Duodenal mucosa (tissue), 2 donors: Measurements from ENCODE around the gene C1orf198.

Source experiments
- H3K27ac ChIP-seq: one replicate; pipeline ENCODE4 v1.7.0; 2013; ENCODE audit warnings: low read depth, low read length
- H3K27me3 ChIP-seq, 2 donors: one replicate each; pipeline ENCODE4 v1.7.0; 2013; ENCODE audit warnings: low read length in 2 of 2, control low read depth in 1 of 2; ENCODE audit not compliant: insufficient read depth in 2 of 2, control insufficient read depth in 1 of 2
- H3K36me3 ChIP-seq, 2 donors: one replicate each; pipeline ENCODE4 v1.7.0; 2013; ENCODE audit warnings: low read length in 2 of 2, control low read depth in 1 of 2; ENCODE audit not compliant: insufficient read depth in 2 of 2, control insufficient read depth in 1 of 2
- H3K4me1 ChIP-seq, 2 donors: one replicate each; pipeline ENCODE4 v1.7.0; 2013; ENCODE audit warnings: low read length in 2 of 2, control low read depth in 1 of 2; ENCODE audit not compliant: insufficient read depth in 2 of 2, control insufficient read depth in 1 of 2
- H3K4me3 ChIP-seq, 2 donors: one replicate each; pipeline ENCODE4 v1.7.0; 2013; ENCODE audit warnings: low read length in 2 of 2, low read depth in 1 of 2
- H3K9ac ChIP-seq, 2 donors: one replicate each; pipeline ENCODE4 v1.7.0; 2013; ENCODE audit warnings: low read length in 2 of 2, low read depth in 1 of 2
- H3K9me3 ChIP-seq, 2 donors: one replicate each; pipeline ENCODE4 v1.7.0; 2013; ENCODE audit warnings: low read length in 2 of 2, control low read depth in 1 of 2; ENCODE audit not compliant: control insufficient read depth in 1 of 2

Gene C1orf198

GRCh38 chr1:230800891-230801840 lies 67.2 kb downstream of the C1orf198 start:
- H3K9ac ChIP-seq = no peak overlapping the region
- H3K4me1 ChIP-seq = no peaks in the 10 kb centered on the region
- no peaks in the 10 kb centered on the region for H3K36me3 ChIP-seq
- H3K27me3 ChIP-seq = peaks cover 0 to 3% of the 10 kb centered on the region in 2 donors
- no peak overlapping the region for H3K4me3 ChIP-seq
- no peaks in the 10 kb centered on the region for H3K9me3 ChIP-seq
- no peak overlapping the region for H3K27ac ChIP-seq

GRCh38 chr1:230798491-230798890 lies 69.8 kb downstream of the C1orf198 start:
- no peaks in the 10 kb centered on the region for H3K4me1 ChIP-seq
- H3K9ac ChIP-seq = no peak overlapping the region
- no peak overlapping the region for H3K27ac ChIP-seq

GRCh38 chr1:230797942-230798365 lies 70.4 kb downstream of the C1orf198 start:
- Histone ChIP-seq H3K27ac (no peak overlapping the region), H3K9ac (no peak overlapping the region), H3K27me3 (peaks cover 0 to 3% of the 10 kb centered on the region in 2 donors), H3K36me3 (no peaks in the 10 kb centered on the region), H3K4me1 (no peaks in the 10 kb centered on the region), H3K9me3 (no peaks in the 10 kb centered on the region), H3K4me3 (no peak overlapping the region)

More at GRCh38 chr1:230798491-230798890, 69.8 kb downstream of the C1orf198 start:
- Histone ChIP-seq H3K4me3 (no peak overlapping the region), H3K9me3 (no peaks in the 10 kb centered on the region), H3K36me3 (no peaks in the 10 kb centered on the region), H3K27me3 (peaks cover 0 to 3% of the 10 kb centered on the region in 2 donors)

- no peaks in the 10 kb centered on the region for H3K9me3 ChIP-seq
- H3K36me3 ChIP-seq = no peaks in the 10 kb centered on the region
- no peak overlapping the region for H3K27ac ChIP-seq
- peaks cover 0 to 3% of the 10 kb centered on the region in 2 donors for H3K27me3 ChIP-seq
- H3K9ac ChIP-seq = no peak overlapping the region
- no peaks in the 10 kb centered on the region for H3K4me1 ChIP-seq
- H3K4me3 ChIP-seq = no peak overlapping the region
These were observed 70.9 kb downstream of the C1orf198 start for GRCh38 chr1:230797376-230797920.

- H3K9me3 ChIP-seq = no peaks in the 10 kb centered on the region
- H3K4me1 ChIP-seq = no peaks in the 10 kb centered on the region
- no peaks in the 10 kb centered on the region for H3K36me3 ChIP-seq
- no peak overlapping the region for H3K9ac ChIP-seq
- H3K4me3 ChIP-seq = no peak overlapping the region
- H3K27me3 ChIP-seq = peaks cover 0 to 3% of the 10 kb centered on the region in 2 donors
- no peak overlapping the region for H3K27ac ChIP-seq
These were observed 71.7 kb downstream of the C1orf198 start for GRCh38 chr1:230796626-230797025.

- no peaks in the 10 kb centered on the region for H3K4me1 ChIP-seq
- H3K9me3 ChIP-seq = no peaks in the 10 kb centered on the region
- H3K9ac ChIP-seq = no peak overlapping the region
- no peak overlapping the region for H3K27ac ChIP-seq
- peaks cover 0 to 3% of the 10 kb centered on the region in 2 donors for H3K27me3 ChIP-seq
- H3K4me3 ChIP-seq = no peak overlapping the region
- no peaks in the 10 kb centered on the region for H3K36me3 ChIP-seq
These were observed 73.3 kb downstream of the C1orf198 start for GRCh38 chr1:230794871-230795605.

GRCh38 chr1:230794431-230794830 lies 73.9 kb downstream of the C1orf198 start:
- Histone ChIP-seq H3K4me3 (no peak overlapping the region), H3K27me3 (peaks cover 0 to 3% of the 10 kb centered on the region in 2 donors)

GRCh38 chr1:230793463-230793745 lies 74.9 kb downstream of the C1orf198 start:
- Histone ChIP-seq H3K27ac (no peak overlapping the region), H3K4me3 (no peak overlapping the region), H3K27me3 (peaks cover 0 to 3% of the 10 kb centered on the region in 2 donors), H3K36me3 (no peaks in the 10 kb centered on the region), H3K9ac (no peak overlapping the region), H3K9me3 (no peaks in the 10 kb centered on the region), H3K4me1 (no peaks in the 10 kb centered on the region)

More at GRCh38 chr1:230794431-230794830, 73.9 kb downstream of the C1orf198 start:
- Histone ChIP-seq H3K9ac (no peak overlapping the region), H3K27ac (no peak overlapping the region), H3K4me1 (no peaks in the 10 kb centered on the region), H3K36me3 (no peaks in the 10 kb centered on the region), H3K9me3 (no peaks in the 10 kb centered on the region)

- no peaks in the 10 kb centered on the region for H3K9me3 ChIP-seq
- peaks cover 0 to 3% of the 10 kb centered on the region in 2 donors for H3K27me3 ChIP-seq
- H3K27ac ChIP-seq = no peak overlapping the region
- no peaks in the 10 kb centered on the region for H3K36me3 ChIP-seq
- H3K4me3 ChIP-seq = no peak overlapping the region
- H3K4me1 ChIP-seq = no peaks in the 10 kb centered on the region
- no peak overlapping the region for H3K9ac ChIP-seq
These were observed 75.4 kb downstream of the C1orf198 start for GRCh38 chr1:230792691-230793462.
